K562 (cell line): ENCODE results near the gene PTPRU. TPM values are rescaled to one million over a fixed set of nuclear protein-coding genes. Genes with fewer than 3 reads are reported as not detected.

Source experiments
- CHD2 ChIP-seq: IDR thresholded peaks from 2 replicates; pipeline ENCODE4 v1.6.1; 2011; ENCODE audit warnings: low read depth, low read length
- CREM ChIP-seq: IDR thresholded peaks from 2 replicates; pipeline ENCODE4 v1.6.1; 2014; ENCODE audit warnings: antibody characterized with exemption, low read depth
- HNRNPH1 ChIP-seq: fragments of 200-400 bp; formaldehyde crosslinking; optimal IDR thresholded peaks from 2 replicates; pipeline ENCODE3; 2017; ENCODE audit warnings: low read depth, mild to moderate bottlenecking, low read length, moderate library complexity
- JUND ChIP-seq, 2 experiments: IDR thresholded peaks; 2 replicates in 1 of 2; 3 replicates in 1 of 2; pipeline ENCODE4 v1.6.1; 2011; ENCODE audit warnings: borderline replicate concordance in 2 of 2, low read depth in 2 of 2, low read length in 2 of 2, improper control_type of control experiment in 1 of 2, missing biosample characterization in 1 of 2, missing genetic modification characterization in 1 of 2, missing genetic modification reagents in 1 of 2
- MAZ ChIP-seq, 2 experiments: fragments of 450-650 bp in 1 of 2; sonication (generic) in 1 of 2; formaldehyde crosslinking; IDR thresholded peaks in 1 of 2; conservative IDR thresholded peaks in 1 of 2; 2 replicates each; pipeline versions ENCODE4 v1.4.0 to v1.5.0; 2020; ENCODE audit warnings: mild to moderate bottlenecking in 1 of 2, missing genetic modification reagents in 1 of 2
- MEIS2 ChIP-seq: fragments of 450-650 bp; IDR thresholded peaks from 2 replicates; pipeline ENCODE4 v1.6.1; 2014; ENCODE audit warnings: mild to moderate bottlenecking; ENCODE audit not compliant: partially characterized antibody
- POLR2AphosphoS2 ChIP-seq: IDR thresholded peaks from 2 replicates; pipeline ENCODE4 v1.6.1; 2012; ENCODE audit warnings: low read length, improper control_type of control experiment
- RAD21 ChIP-seq, 2 experiments: fragments of 250-450 bp in 1 of 2; fragments of 450-650 bp in 1 of 2; sonication (Bioruptor Pico) in 1 of 2; formaldehyde crosslinking in 1 of 2; IDR thresholded peaks in 1 of 2; conservative IDR thresholded peaks in 1 of 2; 2 replicates each; pipeline versions ENCODE4 v1.4.0 to v1.8.0; 2020 to 2022; ENCODE audit warnings: mild to moderate bottlenecking in 2 of 2, moderate library complexity in 1 of 2
- RHOXF2B ChIP-seq: fragments of 250-450 bp; sonication (Bioruptor Pico); conservative IDR thresholded peaks from 2 replicates; pipeline ENCODE4 v1.5.1; 2021
- SMAD2 ChIP-seq: fragments of 150-350 bp; IDR thresholded peaks from 2 replicates; pipeline ENCODE4 v1.6.1; 2014; ENCODE audit warnings: low read depth, mild to moderate bottlenecking, low read length
- SMC3 ChIP-seq: conservative IDR thresholded peaks from 2 replicates; pipeline ENCODE4 v1.6.1; 2011; ENCODE audit warnings: low read depth, low read length, improper control_type of control experiment; ENCODE audit not compliant: insufficient read depth
- ZNF830 ChIP-seq: fragments of 250-450 bp; sonication (Bioruptor Pico); IDR thresholded peaks from 2 replicates; pipeline ENCODE4 v1.5.0; 2021; ENCODE audit warnings: mild to moderate bottlenecking
- polyA plus RNA-seq, 8 experiments: library from polyadenylated mRNA; depleted of rRNA in 4 of 8; stranded (reverse) in 5 of 8; unstranded in 3 of 8; fragments of >200 nt; fragmentation: Nextera tagmentation in 2 of 8; fragmentation: Illumina TruSeq in 1 of 8; extraction: Ambion mirVana in 2 of 8; extraction: Trizol in 1 of 8; gene quantifications; 2 replicates each; pipeline versions ENCODE4 v1.2.1 to v1.2.3, GENCODE V29; 2011 to 2014; ENCODE audit warnings: inconsistent platforms in 1 of 8, missing spikeins in 1 of 8
- total RNA-seq, 7 experiments: library from RNA; depleted of rRNA in 6 of 7; stranded (reverse); fragments of >200 nt in 6 of 7; fragmentation: Illumina TruSeq in 2 of 7; extraction: Trizol in 2 of 7; gene quantifications; 2 replicates each; pipeline versions ENCODE4 v1.2.1 to v1.2.3, GENCODE V29; 2011 to 2021; ENCODE audit warnings: low replicate concordance in 1 of 7
- TF ChIP-seq, protein P1 (sequence below): fragments of 450-650 bp; formaldehyde crosslinking; IDR thresholded peaks from 2 replicates; pipeline ENCODE4 v1.4.0; 2020; ENCODE audit warnings: mild to moderate bottlenecking, moderate library complexity
- TF ChIP-seq, protein P2 (sequence below): fragments of 450-650 bp; IDR thresholded peaks from 2 replicates; pipeline ENCODE4 v1.6.1; 2016; ENCODE audit warnings: antibody characterized with exemption
- TF ChIP-seq, protein P3 (sequence below): sonication (generic); formaldehyde crosslinking; IDR thresholded peaks from 2 replicates; pipeline ENCODE4 v1.8.0; 2022; ENCODE audit warnings: mild to moderate bottlenecking, missing genetic modification reagents
- TF ChIP-seq, protein P4 (sequence below): IDR thresholded peaks from 3 replicates; pipeline ENCODE4 v1.6.1; 2011; ENCODE audit warnings: borderline replicate concordance, mild to moderate bottlenecking, moderate library complexity; ENCODE audit not compliant: insufficient read length; ENCODE audit errors: extremely low read depth
- TF ChIP-seq, protein P5 (sequence below): fragments of 250-450 bp; sonication (Bioruptor Pico); IDR thresholded peaks from 2 replicates; pipeline ENCODE4 v1.8.0; 2021; ENCODE audit warnings: moderate library complexity, mild to moderate bottlenecking, inconsistent platforms

Gene PTPRU
- total and polyA plus RNA-seq, 9 of the 15 experiments (the other 6 are each of a cell fraction or from before 2014, with no cell fraction given): 0.01 to 2.9 (median 1.0) TPM

DNA sequence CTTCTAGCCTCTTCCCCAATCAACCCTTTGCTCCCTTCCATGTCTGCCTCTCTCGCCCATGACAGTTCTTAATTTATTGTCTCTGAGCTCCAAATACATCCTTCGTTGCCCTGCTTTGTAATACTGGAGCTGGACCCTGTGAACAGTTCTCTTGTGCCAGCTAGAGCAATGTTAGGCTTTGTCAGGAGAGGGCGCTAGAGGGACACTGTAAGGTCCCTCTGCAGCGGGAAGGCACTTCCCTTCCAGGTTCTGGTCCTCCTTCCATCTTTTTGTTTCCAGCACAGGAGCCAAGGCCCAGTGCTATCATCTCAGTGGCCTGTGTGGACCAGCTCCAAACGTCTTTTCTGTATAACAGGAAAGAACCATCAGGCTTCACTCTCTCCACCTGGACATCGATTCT is 95.9 kb downstream of the PTPRU start (continued):
- TF ChIP-seq RAD21 (CRISPR knock-in tag; conservative IDR thresholded peaks at IDR 0.05 in 1 of 2, IDR thresholded peaks at IDR 0.05 in 1 of 2): peak; percentile 35 to 80
- no peak for TF ChIP-seq CHD2
- TF ChIP-seq, protein P1, sequence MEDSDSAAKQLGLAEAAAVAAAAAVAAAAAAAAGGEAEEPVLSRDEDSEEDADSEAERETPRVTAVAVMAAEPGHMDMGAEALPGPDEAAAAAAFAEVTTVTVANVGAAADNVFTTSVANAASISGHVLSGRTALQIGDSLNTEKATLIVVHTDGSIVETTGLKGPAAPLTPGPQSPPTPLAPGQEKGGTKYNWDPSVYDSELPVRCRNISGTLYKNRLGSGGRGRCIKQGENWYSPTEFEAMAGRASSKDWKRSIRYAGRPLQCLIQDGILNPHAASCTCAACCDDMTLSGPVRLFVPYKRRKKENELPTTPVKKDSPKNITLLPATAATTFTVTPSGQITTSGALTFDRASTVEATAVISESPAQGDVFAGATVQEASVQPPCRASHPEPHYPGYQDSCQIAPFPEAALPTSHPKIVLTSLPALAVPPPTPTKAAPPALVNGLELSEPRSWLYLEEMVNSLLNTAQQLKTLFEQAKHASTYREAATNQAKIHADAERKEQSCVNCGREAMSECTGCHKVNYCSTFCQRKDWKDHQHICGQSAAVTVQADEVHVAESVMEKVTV (CRISPR knock-in tag): peak; percentile 10; the same call in 1 of the 2 replicates
- TF ChIP-seq HNRNPH1: no peak
- no peak for TF ChIP-seq MAZ (CRISPR knock-in tag; conservative IDR thresholded peaks at IDR 0.05 in 1 of 2, IDR thresholded peaks at IDR 0.05 in 1 of 2)
- no peak for TF ChIP-seq ZNF830 (CRISPR knock-in tag)
- TF ChIP-seq SMC3: peak; percentile 67
- TF ChIP-seq MEIS2: no peak
- 0 out of 2 replicates have a peak, but pooled peaks have one; percentile 27 for TF ChIP-seq JUND (IDR thresholded peaks at IDR 0.05; ENCODE audit: borderline replicate concordance, low read depth, low read length)
- TF ChIP-seq JUND (tag; IDR thresholded peaks at IDR 0.05; ENCODE audit: borderline replicate concordance, low read depth, low read length): no peak
- TF ChIP-seq, protein P2, sequence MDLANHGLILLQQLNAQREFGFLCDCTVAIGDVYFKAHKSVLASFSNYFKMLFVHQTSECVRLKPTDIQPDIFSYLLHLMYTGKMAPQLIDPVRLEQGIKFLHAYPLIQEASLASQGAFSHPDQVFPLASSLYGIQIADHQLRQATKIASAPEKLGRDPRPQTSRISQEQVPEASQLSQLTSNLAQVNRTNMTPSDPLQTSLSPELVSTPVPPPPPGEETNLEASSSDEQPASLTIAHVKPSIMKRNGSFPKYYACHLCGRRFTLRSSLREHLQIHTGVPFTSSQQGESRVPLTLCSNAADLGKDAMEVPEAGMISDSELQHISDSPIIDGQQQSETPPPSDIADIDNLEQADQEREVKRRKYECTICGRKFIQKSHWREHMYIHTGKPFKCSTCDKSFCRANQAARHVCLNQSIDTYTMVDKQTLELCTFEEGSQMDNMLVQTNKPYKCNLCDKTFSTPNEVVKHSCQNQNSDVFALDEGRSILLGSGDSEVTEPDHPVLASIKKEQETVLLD: no peak
- no peak for TF ChIP-seq RHOXF2B (CRISPR knock-in tag)
- TF ChIP-seq, protein P3, sequence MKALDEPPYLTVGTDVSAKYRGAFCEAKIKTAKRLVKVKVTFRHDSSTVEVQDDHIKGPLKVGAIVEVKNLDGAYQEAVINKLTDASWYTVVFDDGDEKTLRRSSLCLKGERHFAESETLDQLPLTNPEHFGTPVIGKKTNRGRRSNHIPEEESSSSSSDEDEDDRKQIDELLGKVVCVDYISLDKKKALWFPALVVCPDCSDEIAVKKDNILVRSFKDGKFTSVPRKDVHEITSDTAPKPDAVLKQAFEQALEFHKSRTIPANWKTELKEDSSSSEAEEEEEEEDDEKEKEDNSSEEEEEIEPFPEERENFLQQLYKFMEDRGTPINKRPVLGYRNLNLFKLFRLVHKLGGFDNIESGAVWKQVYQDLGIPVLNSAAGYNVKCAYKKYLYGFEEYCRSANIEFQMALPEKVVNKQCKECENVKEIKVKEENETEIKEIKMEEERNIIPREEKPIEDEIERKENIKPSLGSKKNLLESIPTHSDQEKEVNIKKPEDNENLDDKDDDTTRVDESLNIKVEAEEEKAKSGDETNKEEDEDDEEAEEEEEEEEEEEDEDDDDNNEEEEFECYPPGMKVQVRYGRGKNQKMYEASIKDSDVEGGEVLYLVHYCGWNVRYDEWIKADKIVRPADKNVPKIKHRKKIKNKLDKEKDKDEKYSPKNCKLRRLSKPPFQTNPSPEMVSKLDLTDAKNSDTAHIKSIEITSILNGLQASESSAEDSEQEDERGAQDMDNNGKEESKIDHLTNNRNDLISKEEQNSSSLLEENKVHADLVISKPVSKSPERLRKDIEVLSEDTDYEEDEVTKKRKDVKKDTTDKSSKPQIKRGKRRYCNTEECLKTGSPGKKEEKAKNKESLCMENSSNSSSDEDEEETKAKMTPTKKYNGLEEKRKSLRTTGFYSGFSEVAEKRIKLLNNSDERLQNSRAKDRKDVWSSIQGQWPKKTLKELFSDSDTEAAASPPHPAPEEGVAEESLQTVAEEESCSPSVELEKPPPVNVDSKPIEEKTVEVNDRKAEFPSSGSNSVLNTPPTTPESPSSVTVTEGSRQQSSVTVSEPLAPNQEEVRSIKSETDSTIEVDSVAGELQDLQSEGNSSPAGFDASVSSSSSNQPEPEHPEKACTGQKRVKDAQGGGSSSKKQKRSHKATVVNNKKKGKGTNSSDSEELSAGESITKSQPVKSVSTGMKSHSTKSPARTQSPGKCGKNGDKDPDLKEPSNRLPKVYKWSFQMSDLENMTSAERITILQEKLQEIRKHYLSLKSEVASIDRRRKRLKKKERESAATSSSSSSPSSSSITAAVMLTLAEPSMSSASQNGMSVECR: no peak
- no peak for TF ChIP-seq SMAD2
- no peak for TF ChIP-seq POLR2AphosphoS2
- no peak for TF ChIP-seq CREM
- TF ChIP-seq, protein P4, sequence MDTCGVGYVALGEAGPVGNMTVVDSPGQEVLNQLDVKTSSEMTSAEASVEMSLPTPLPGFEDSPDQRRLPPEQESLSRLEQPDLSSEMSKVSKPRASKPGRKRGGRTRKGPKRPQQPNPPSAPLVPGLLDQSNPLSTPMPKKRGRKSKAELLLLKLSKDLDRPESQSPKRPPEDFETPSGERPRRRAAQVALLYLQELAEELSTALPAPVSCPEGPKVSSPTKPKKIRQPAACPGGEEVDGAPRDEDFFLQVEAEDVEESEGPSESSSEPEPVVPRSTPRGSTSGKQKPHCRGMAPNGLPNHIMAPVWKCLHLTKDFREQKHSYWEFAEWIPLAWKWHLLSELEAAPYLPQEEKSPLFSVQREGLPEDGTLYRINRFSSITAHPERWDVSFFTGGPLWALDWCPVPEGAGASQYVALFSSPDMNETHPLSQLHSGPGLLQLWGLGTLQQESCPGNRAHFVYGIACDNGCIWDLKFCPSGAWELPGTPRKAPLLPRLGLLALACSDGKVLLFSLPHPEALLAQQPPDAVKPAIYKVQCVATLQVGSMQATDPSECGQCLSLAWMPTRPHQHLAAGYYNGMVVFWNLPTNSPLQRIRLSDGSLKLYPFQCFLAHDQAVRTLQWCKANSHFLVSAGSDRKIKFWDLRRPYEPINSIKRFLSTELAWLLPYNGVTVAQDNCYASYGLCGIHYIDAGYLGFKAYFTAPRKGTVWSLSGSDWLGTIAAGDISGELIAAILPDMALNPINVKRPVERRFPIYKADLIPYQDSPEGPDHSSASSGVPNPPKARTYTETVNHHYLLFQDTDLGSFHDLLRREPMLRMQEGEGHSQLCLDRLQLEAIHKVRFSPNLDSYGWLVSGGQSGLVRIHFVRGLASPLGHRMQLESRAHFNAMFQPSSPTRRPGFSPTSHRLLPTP: no peak
- TF ChIP-seq, protein P5, sequence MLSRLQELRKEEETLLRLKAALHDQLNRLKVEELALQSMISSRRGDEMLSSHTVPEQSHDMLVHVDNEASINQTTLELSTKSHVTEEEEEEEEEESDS (CRISPR knock-in tag): no peak
